ENCODE results near the gene SIGLEC9.

GRCh38 chr19:51120160-51120559 is 4.5 kb upstream of the SIGLEC9 start:
- TF ChIP-seq POLR2A (IDR thresholded peaks at IDR 0.05) (no peak), CTCF (IDR thresholded peaks at IDR 0.05) (no peak)
